PC-3 (cell line): ENCODE measurements around the gene SLC27A3.

Experiments
- CTCF ChIP-seq: fragments of 300-600 bp; sonication (generic); conservative IDR thresholded peaks from 2 replicates; pipeline ENCODE4 v1.5.1; 2017; ENCODE audit warnings: antibody characterized with exemption, low read depth, mild to moderate bottlenecking, low read length
- EZH2 ChIP-seq: fragments of 300-600 bp; sonication (generic); IDR thresholded peaks from one replicate; pipeline ENCODE4 v1.6.1; 2017; ENCODE audit warnings: antibody characterized with exemption, mild to moderate bottlenecking, low read length; ENCODE audit not compliant: unreplicated experiment

GRCh38 chr1:153763365-153764225, 11.6 kb upstream of the SLC27A3 start:
- TF ChIP-seq CTCF (no peak), EZH2 (no peak)
